Bronchial epithelial cell (primary cell): ENCODE data around the gene DMRTA1. TPM values are rescaled to one million over a fixed set of nuclear protein-coding genes. Genes with fewer than 3 reads are reported as not detected.
A peak's percentile ranks its signal among the peaks of the same experiment; 100 is the strongest.

ENCODE experiments used
- DNase-seq: peaks from one replicate; pipeline ENCODE4 v3.0.0-alpha.2; 2010; ENCODE audit warnings: low read depth
- FAIRE-seq: peaks from 2 replicates; lab custom pipeline; 2011; peaks lifted over from hg19 to GRCh38; lab: Jason Lieb, UNC
- H3K27me3 ChIP-seq: 2 replicates; pipeline ENCODE4 v1.5.1; 2011; ENCODE audit warnings: low read length; ENCODE audit not compliant: control insufficient read depth, insufficient read depth
- H3K36me3 ChIP-seq: 2 replicates; pipeline ENCODE4 v1.5.1; 2011; ENCODE audit warnings: low read length; ENCODE audit not compliant: control insufficient read depth, insufficient read depth
- H3K4me3 ChIP-seq: 2 replicates; pipeline ENCODE4 v1.5.1; 2011; ENCODE audit warnings: mild to moderate bottlenecking, low read depth, low read length, control low read depth
- total RNA-seq: library from RNA; depleted of rRNA; stranded (reverse); fragments of >200 nt; gene quantifications from 2 replicates; pipeline ENCODE4 v1.2.1, GENCODE V29; 2014
- TF ChIP-seq, protein P1 (sequence below): IDR thresholded peaks from 2 replicates; pipeline ENCODE4 v1.5.1; 2011; ENCODE audit warnings: mild to moderate bottlenecking, moderate library complexity, low read length, control low read depth, inconsistent platforms; ENCODE audit not compliant: insufficient read depth, severe bottlenecking

DMRTA1 gene, protein sequence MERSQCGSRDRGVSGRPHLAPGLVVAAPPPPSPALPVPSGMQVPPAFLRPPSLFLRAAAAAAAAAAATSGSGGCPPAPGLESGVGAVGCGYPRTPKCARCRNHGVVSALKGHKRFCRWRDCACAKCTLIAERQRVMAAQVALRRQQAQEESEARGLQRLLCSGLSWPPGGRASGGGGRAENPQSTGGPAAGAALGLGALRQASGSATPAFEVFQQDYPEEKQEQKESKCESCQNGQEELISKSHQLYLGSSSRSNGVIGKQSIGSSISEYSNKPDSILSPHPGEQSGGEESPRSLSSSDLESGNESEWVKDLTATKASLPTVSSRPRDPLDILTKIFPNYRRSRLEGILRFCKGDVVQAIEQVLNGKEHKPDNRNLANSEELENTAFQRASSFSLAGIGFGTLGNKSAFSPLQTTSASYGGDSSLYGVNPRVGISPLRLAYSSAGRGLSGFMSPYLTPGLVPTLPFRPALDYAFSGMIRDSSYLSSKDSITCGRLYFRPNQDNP
- total RNA-seq, result 3.9 and 5.6 TPM in 2 replicates

DNA sequence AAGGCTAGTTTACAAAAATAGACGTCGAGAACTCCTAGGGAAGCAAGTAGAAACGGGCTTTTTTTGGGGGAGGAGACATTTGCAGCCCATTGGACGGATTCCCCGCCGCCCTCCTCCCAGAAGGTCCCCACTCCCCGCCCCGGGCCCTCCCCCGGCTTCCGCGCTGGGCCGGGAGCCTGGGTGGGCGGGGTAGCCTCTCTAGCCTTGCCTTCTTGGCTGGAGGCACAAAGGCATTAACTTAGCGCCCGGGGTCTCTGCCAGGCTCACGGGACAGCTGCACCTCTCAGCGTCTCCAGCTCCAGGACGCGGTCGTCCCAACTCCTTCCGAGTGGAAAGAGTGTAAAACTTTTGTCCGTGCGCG lies at the start of gene DMRTA1:
Gene DMRTA1, plus strand, starts transcription at position 236 of the 361 bp plus-strand sequence. CDS start 242 bp downstream, outside the sequence.
- FAIRE-seq, result no peak
- H3K36me3 ChIP-seq, result no peaks in the 10 kb centered on the region
- DNase-seq, result peak; percentile 74
- TF ChIP-seq, protein P1, sequence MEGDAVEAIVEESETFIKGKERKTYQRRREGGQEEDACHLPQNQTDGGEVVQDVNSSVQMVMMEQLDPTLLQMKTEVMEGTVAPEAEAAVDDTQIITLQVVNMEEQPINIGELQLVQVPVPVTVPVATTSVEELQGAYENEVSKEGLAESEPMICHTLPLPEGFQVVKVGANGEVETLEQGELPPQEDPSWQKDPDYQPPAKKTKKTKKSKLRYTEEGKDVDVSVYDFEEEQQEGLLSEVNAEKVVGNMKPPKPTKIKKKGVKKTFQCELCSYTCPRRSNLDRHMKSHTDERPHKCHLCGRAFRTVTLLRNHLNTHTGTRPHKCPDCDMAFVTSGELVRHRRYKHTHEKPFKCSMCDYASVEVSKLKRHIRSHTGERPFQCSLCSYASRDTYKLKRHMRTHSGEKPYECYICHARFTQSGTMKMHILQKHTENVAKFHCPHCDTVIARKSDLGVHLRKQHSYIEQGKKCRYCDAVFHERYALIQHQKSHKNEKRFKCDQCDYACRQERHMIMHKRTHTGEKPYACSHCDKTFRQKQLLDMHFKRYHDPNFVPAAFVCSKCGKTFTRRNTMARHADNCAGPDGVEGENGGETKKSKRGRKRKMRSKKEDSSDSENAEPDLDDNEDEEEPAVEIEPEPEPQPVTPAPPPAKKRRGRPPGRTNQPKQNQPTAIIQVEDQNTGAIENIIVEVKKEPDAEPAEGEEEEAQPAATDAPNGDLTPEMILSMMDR, result no peak
- peak within 1 kb of the TSS; percentile 86 for H3K4me3 ChIP-seq
- H3K27me3 ChIP-seq, result no peaks in the 10 kb centered on the region

DNA sequence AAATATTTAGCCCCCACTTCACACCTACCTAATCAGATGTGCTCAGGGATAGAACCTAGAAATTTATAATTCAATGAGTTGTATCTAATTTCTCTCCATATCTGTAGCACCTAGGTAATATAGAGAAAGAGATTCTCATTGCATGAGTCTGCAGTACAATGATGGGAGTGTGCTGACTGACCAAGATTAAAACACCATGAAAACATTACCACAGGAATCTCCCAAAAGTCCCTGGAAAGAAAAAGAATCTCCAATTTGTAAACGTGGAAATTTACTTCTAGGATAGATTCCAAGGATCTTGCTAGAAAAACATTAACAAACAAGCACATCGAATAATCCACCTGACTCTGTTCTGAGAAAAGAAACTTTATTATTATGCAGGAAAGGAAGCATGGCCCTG lies 45.0 kb upstream of the DMRTA1 start:
- DNase-seq, result no peak
- no peaks in the 10 kb centered on the region for H3K27me3 ChIP-seq
- no peak overlapping the region for H3K4me3 ChIP-seq
- TF ChIP-seq, protein P1, result no peak
- FAIRE-seq, result no peak
- no peaks in the 10 kb centered on the region for H3K36me3 ChIP-seq

- DNase-seq (no peak), FAIRE-seq (no peak)
- H3K4me3 ChIP-seq, result no peak overlapping the region
- H3K36me3 ChIP-seq, result no peaks in the 10 kb centered on the region
- no peaks in the 10 kb centered on the region for H3K27me3 ChIP-seq
- TF ChIP-seq, protein P1, result no peak
Measured at GRCh38 chr9:22405869-22406659, 40.6 kb upstream of the DMRTA1 start.

GRCh38 chr9:22413884-22414283 lies 32.7 kb upstream of the DMRTA1 start:
- TF ChIP-seq, protein P1, result no peak
- no peak for FAIRE-seq
- Histone ChIP-seq H3K4me3 (no peak overlapping the region), H3K36me3 (no peaks in the 10 kb centered on the region), H3K27me3 (no peaks in the 10 kb centered on the region)
- peak; percentile 48 for DNase-seq

DNA sequence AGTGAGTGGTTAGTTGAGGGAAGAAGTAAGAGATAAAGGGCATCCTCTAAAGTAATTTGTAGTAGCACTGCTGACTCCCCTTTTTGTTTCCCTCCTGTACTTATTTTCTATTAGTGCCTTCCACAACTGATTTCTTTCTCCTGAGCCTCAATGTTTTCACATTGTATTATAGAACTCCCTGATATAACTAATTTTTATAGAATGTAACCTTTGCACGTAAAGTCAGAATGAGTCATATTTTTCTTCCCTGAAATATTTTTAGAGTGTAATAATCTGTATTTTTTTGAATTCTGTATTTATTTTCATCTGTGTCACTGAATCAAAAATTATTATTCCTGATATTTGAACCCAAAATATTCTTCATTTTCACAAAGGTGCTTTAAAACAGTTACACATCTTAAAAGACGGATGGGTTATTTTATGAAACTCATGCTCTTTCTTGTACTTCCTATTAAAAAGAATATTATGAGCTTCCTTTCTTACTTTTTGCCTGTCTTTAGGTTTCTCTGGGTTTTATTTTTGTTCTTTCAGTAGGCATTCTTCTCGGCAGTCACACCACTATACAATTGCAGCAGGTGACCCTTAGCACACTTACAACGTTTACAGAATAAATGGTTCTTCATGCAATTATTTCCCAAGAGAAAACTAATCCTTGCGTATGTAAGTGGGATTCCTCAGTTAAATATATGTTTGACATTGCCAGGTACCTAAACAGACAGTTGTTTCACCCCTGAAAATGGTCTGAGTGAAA lies 30.5 kb upstream of the DMRTA1 start:
- H3K4me3 ChIP-seq, result no peak overlapping the region
- H3K27me3 ChIP-seq, result no peaks in the 10 kb centered on the region
- no peak for DNase-seq
- TF ChIP-seq, protein P1, result no peak
- no peaks in the 10 kb centered on the region for H3K36me3 ChIP-seq
- FAIRE-seq, result no peak
